ENCODE results near the gene RING1.

RING1 gene

GRCh38 chr6:33192105-33192646 lies 16.1 kb upstream of the RING1 start, which contains the start of gene COL11A2:
COL11A2 (minus strand) TSS chr6:33192467; CDS start chr6:33192240, 227 bp downstream.
- in situ Hi-C loops (cut with HindIII; ENCODE audit: low sequenced_read_pairs) = no loop called here

- in situ Hi-C loops (cut with HindIII; ENCODE audit: low sequenced_read_pairs) = no loop called here
Measured at GRCh38 chr6:33192671-33193602, 15.4 kb upstream of the RING1 start.

GRCh38 chr6:33193619-33194018 lies 14.7 kb upstream of the RING1 start:
- in situ Hi-C loops (cut with HindIII; ENCODE audit: low sequenced_read_pairs) = no loop called here

- in situ Hi-C loops (cut with HindIII; ENCODE audit: low sequenced_read_pairs) = no loop called here
Measured at GRCh38 chr6:33194431-33194979, 13.8 kb upstream of the RING1 start.

GRCh38 chr6:33195304-33196165 lies 12.8 kb upstream of the RING1 start:
- in situ Hi-C loops (cut with HindIII; ENCODE audit: low sequenced_read_pairs) = no loop called here

GRCh38 chr6:33197431-33198048 lies 10.8 kb upstream of the RING1 start:
- in situ Hi-C loops (cut with HindIII; ENCODE audit: low sequenced_read_pairs) = no loop called here

- in situ Hi-C loops (cut with HindIII; ENCODE audit: low sequenced_read_pairs) = no loop called here
Measured at GRCh38 chr6:33198159-33198852, 10.0 kb upstream of the RING1 start.

- in situ Hi-C loops (cut with HindIII; ENCODE audit: low sequenced_read_pairs) = no loop called here
Measured at GRCh38 chr6:33198853-33199436, 9.4 kb upstream of the RING1 start.

GRCh38 chr6:33199687-33200218 lies 8.5 kb upstream of the RING1 start:
- in situ Hi-C loops (cut with HindIII; ENCODE audit: low sequenced_read_pairs) = no loop called here

GRCh38 chr6:33200219-33201146 lies 7.8 kb upstream of the RING1 start, which contains the start of the genes RXRB and SLC39A7:
RXRB (minus strand) TSS chr6:33200665; CDS start chr6:33200476, 189 bp downstream.
SLC39A7 (plus strand) TSS chr6:33200867; CDS start chr6:33201246, 379 bp downstream.
- in situ Hi-C loops (cut with HindIII; ENCODE audit: low sequenced_read_pairs) = no loop called here

- in situ Hi-C loops (cut with HindIII; ENCODE audit: low sequenced_read_pairs) = no loop called here
Measured at GRCh38 chr6:33201147-33201545, 7.2 kb upstream of the RING1 start.

- in situ Hi-C loops (cut with HindIII; ENCODE audit: low sequenced_read_pairs) = no loop called here
Measured at GRCh38 chr6:33201935-33202334, 6.4 kb upstream of the RING1 start.

- in situ Hi-C loops (cut with HindIII; ENCODE audit: low sequenced_read_pairs) = no loop called here
Measured at GRCh38 chr6:33202799-33203198, 5.5 kb upstream of the RING1 start.

- in situ Hi-C loops (cut with HindIII; ENCODE audit: low sequenced_read_pairs) = no loop called here
Measured at GRCh38 chr6:33203443-33204164, 4.7 kb upstream of the RING1 start.

GRCh38 chr6:33204165-33204414 lies 4.2 kb upstream of the RING1 start:
- in situ Hi-C loops (cut with HindIII; ENCODE audit: low sequenced_read_pairs) = no loop called here

GRCh38 chr6:33204415-33205190 lies 3.7 kb upstream of the RING1 start, which contains the start of gene HSD17B8:
HSD17B8 (plus strand) TSS chr6:33204655; CDS start chr6:33204669, 14 bp downstream.
- in situ Hi-C loops (cut with HindIII; ENCODE audit: low sequenced_read_pairs) = no loop called here
